ENCODE measurements around the gene HOMER1. TPM values are rescaled to one million over a fixed set of nuclear protein-coding genes. Genes with fewer than 3 reads are reported as not detected.

The HOMER1 gene, protein sequence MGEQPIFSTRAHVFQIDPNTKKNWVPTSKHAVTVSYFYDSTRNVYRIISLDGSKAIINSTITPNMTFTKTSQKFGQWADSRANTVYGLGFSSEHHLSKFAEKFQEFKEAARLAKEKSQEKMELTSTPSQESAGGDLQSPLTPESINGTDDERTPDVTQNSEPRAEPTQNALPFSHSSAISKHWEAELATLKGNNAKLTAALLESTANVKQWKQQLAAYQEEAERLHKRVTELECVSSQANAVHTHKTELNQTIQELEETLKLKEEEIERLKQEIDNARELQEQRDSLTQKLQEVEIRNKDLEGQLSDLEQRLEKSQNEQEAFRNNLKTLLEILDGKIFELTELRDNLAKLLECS
- 10 to 100 TPM; 11.4 to 13.7 TPM for total RNA-seq

DNA sequence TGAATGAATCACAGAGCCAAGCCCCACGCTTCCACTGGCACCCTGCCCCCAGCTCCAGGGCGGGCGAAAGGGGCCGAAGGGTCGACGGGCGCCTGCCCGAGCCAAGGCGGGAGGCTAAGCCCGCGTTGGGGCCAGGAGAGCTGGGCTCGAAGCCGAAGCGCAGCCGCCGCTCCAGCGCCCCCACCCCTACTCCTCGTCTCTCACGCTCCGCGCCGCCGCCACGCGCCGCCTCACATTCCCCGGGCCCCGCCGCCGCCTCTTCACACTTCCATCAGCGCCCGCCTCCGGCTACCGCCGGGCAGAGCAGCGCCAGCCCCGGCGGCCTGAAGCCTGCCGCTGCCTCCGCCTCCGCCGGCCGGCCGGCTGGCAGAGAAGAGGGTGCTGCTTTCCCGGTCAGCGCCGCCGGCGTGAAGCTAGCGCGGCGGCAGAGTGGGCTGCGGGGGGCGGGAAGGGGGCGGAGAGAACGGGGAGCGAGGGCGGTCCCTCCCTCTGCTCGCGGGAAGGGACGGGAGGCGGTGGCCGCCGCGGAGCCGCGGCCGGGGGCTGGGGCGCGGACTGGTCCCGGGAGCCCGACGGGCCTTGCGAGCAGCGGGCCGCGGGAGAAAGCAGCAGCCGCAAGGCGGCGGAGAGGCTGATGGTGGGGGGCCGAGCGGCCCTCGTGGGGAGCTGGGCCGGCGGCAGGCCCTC, at the start of gene HOMER1:
TSS of gene HOMER1 (minus strand) at position 431 of the 687 bp plus-strand sequence. CDS start 1,360 bp downstream, outside the sequence.
- peak; percentile 69 for ATAC-seq
- Mint-ChIP-seq H3K27ac (peak within 1 kb of the TSS; percentile 98), H3K4me3 (peak within 1 kb of the TSS; percentile 91), H3K36me3 (ENCODE audit: low read depth) (peaks cover 4% of the 10 kb centered on the region), H3K4me1 (ENCODE audit: low read depth) (peaks cover 51% of the 10 kb centered on the region), H3K9me3 (no peaks in the 10 kb centered on the region), H3K27me3 (peaks cover 14% of the 10 kb centered on the region)
- CTCF ChIA-PET: no interaction called here
- peak; percentile 75 for DNase-seq
- POLR2A ChIA-PET: interaction anchor here (0.6 to 1.5 kb wide), 10 partner anchors 16 to 697 kb away, joined by 3 to 4 read pairs (median 3); no protein-coding TSS in a partner anchor
- intact Hi-C loops (cut with micrococcal nuclease): no loop called here
- TF ChIP-seq, protein P1, sequence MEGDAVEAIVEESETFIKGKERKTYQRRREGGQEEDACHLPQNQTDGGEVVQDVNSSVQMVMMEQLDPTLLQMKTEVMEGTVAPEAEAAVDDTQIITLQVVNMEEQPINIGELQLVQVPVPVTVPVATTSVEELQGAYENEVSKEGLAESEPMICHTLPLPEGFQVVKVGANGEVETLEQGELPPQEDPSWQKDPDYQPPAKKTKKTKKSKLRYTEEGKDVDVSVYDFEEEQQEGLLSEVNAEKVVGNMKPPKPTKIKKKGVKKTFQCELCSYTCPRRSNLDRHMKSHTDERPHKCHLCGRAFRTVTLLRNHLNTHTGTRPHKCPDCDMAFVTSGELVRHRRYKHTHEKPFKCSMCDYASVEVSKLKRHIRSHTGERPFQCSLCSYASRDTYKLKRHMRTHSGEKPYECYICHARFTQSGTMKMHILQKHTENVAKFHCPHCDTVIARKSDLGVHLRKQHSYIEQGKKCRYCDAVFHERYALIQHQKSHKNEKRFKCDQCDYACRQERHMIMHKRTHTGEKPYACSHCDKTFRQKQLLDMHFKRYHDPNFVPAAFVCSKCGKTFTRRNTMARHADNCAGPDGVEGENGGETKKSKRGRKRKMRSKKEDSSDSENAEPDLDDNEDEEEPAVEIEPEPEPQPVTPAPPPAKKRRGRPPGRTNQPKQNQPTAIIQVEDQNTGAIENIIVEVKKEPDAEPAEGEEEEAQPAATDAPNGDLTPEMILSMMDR (IDR thresholded peaks at IDR 0.05): no peak

DNA sequence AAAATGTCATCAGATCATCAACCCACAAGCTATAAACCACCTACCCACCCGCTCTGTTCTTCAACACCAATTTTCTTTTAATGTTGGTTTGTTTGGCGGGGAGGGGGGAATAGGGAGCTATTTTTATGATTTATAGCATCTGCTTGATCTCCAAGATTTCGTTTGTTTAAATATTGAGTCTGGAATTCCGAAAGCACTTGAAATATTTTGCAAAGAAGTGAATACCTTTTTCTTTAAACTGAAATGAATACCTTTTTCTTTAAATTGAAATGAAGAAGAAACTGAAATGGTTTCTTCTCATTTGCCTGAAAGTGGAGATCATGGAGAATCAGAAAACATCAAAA, 49.3 kb upstream of the HOMER1 start:
- H3K4me3 Mint-ChIP-seq: no peak overlapping the region
- TF ChIP-seq, protein P1 (IDR thresholded peaks at IDR 0.05): no peak
- H3K27me3 Mint-ChIP-seq: no peaks in the 10 kb centered on the region
- intact Hi-C loops (cut with micrococcal nuclease): loop anchor here (5.0 kb wide), 1 partner anchor 49 kb away; the partner anchor contains the start of gene TENT2
- ATAC-seq (no peak), DNase-seq (peak; percentile 15)
- peak overlapping the region; percentile 99 for H3K27ac Mint-ChIP-seq
- H3K4me1 Mint-ChIP-seq (ENCODE audit: low read depth): peaks cover 38% of the 10 kb centered on the region
- peaks cover 21% of the 10 kb centered on the region for H3K36me3 Mint-ChIP-seq (ENCODE audit: low read depth)
- ChIA-PET POLR2A (interaction anchor here (2.9 kb wide), 1 partner anchor 49 kb away, joined by 14 read pairs; the partner anchor contains the start of gene TENT2), CTCF (interaction anchor here (2.5 kb wide), 1 partner anchor 13 kb away, joined by 7 read pairs; no protein-coding TSS in a partner anchor)
- H3K9me3 Mint-ChIP-seq: peaks cover 12% of the 10 kb centered on the region

DNA sequence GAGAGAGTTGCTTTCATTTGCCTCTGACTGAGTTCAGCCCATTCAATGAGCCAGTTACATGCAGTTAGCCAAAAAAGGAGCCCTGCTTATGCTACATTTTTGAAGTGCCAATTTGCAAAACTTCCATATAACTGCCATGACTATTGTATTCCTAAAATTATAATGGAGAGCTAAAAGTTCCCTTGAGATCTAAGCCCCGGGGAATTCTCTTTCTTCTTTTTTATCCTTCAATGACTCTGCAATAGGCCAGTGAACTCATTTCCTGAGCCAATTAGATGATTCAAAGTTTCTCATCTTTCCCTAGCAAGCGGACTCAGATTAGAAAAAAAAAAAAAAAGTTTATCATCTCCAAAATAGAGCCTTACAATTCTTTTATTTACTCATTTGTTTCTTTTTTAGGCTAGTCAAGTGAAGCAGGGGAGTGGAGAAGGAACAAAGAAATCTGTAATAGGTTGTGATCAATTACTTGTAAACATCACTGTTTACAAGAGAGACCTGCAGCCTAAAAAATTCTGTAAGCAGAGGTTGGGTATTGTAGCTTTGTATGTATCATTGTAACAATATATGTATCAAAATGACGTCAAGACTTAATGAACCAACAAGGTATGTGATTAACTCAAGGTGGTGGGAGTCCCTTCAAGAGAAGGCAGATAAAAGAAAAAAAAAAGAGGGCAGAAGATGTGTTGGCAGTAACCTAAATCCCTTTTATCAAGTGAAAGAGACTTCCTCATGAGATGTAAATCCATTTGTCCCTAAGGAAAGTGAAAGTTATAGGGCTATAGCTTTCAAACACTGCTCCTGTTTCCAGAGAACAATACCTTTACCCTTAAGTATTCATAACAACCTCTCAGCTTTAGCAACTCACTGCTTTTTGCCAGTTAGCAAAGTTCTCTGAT, 48.7 kb upstream of the HOMER1 start:
- POLR2A ChIA-PET: interaction anchor here (1.0 to 2.9 kb wide), 2 partner anchors 13 to 50 kb away, joined by 3 to 14 read pairs; partner anchors contain the start of gene TENT2
- intact Hi-C loops (cut with micrococcal nuclease): loop anchor here (5.0 kb wide), 1 partner anchor 50 kb away; the partner anchor contains the start of gene TENT2

DNA sequence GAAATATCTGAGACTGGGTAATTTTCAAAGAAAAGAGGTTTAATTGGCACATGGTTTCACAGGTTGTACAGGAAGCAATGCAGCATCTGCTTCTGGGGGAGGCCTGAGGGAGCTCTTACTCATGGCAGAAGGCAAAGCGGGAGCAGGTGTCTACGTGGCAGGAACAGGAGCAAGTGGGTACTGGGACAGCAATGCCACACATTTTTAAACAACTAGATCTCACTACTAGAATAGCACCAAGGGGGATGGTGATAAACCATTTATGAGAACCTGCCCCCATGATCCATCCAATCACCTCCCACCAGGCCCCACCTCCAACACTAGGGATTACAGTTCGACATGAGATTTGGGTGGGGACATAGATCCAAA, 47.6 kb upstream of the HOMER1 start:
- intact Hi-C loops (cut with micrococcal nuclease): loop anchor here (5.0 kb wide), 1 partner anchor 51 kb away; the partner anchor contains the start of gene TENT2
- Mint-ChIP-seq H3K4me1 (ENCODE audit: low read depth) (peaks cover 39% of the 10 kb centered on the region), H3K4me3 (no peak overlapping the region), H3K36me3 (ENCODE audit: low read depth) (peaks cover 21% of the 10 kb centered on the region), H3K27ac (peak overlapping the region; percentile 99), H3K27me3 (no peaks in the 10 kb centered on the region), H3K9me3 (peaks cover 12% of the 10 kb centered on the region)
- POLR2A ChIA-PET: interaction anchor here (0.7 to 2.9 kb wide), 4 partner anchors 14 to 60 kb away, joined by 3 to 14 read pairs (median 4); partner anchors contain the start of genes HOMER1 and TENT2
- TF ChIP-seq, protein P1 (IDR thresholded peaks at IDR 0.05): no peak
- ATAC-seq: peak; percentile 71
- DNase-seq: peak; percentile 59
- CTCF ChIA-PET: interaction anchor here (1.0 to 2.5 kb wide), 7 partner anchors 11 to 297 kb away, joined by 3 to 7 read pairs (median 4); partner anchors contain the start of gene TENT2

More for the DNA sequence above, 48.7 kb upstream of the HOMER1 start:
- CTCF ChIA-PET: interaction anchor here (0.8 to 2.5 kb wide), 6 partner anchors 10 to 521 kb away, joined by 3 to 7 read pairs (median 4); no protein-coding TSS in a partner anchor
- Mint-ChIP-seq H3K4me1 (ENCODE audit: low read depth) (peaks cover 38% of the 10 kb centered on the region), H3K9me3 (peaks cover 12% of the 10 kb centered on the region), H3K36me3 (ENCODE audit: low read depth) (peaks cover 21% of the 10 kb centered on the region), H3K27ac (peak overlapping the region; percentile 99), H3K4me3 (no peak overlapping the region), H3K27me3 (no peaks in the 10 kb centered on the region)
- TF ChIP-seq, protein P1 (IDR thresholded peaks at IDR 0.05): no peak
- DNase-seq (no peak), ATAC-seq (peak; percentile 5)

Measured in activated CD8-positive, alpha-beta T cell treated with anti-CD3 and anti-CD28 coated beads for 36 hours (primary cell).